Chondrocyte (in vitro differentiated cells): ENCODE measurements around the gene FSTL5. TPM values are rescaled to one million over a fixed set of nuclear protein-coding genes. Genes with fewer than 3 reads are reported as not detected.
"Not testable (repeated sequence)": the region's sequence is repeated elsewhere in the genome, so short reads cannot be mapped to it uniquely, and the experiment has no call there.

Source experiments
- DNase-seq: peaks from one replicate; pipeline ENCODE4 v3.0.0; 2021; ENCODE audit warnings: mixed read lengths, low spot score
- H3K27ac Mint-ChIP-seq: one replicate; pipeline ENCODE4 v1.8.0; 2021; ENCODE audit warnings: mild to moderate bottlenecking, moderate library complexity, mixed read lengths; ENCODE audit not compliant: unreplicated experiment
- H3K27me3 Mint-ChIP-seq: 2 replicates; pipeline ENCODE4 v1.8.0; 2021; ENCODE audit warnings: low read depth, mixed read lengths
- H3K36me3 Mint-ChIP-seq: 2 replicates; pipeline ENCODE4 v1.8.0; 2021; ENCODE audit warnings: low read depth, mixed read lengths
- H3K4me1 Mint-ChIP-seq: 2 replicates; pipeline ENCODE4 v1.8.0; 2021; ENCODE audit warnings: low read depth, mild to moderate bottlenecking, mixed read lengths
- H3K4me3 Mint-ChIP-seq: one replicate; pipeline ENCODE4 v1.8.0; 2021; ENCODE audit warnings: mild to moderate bottlenecking, moderate library complexity, mixed read lengths; ENCODE audit not compliant: unreplicated experiment
- H3K9me3 Mint-ChIP-seq: 2 replicates; pipeline ENCODE4 v1.8.0; 2021; ENCODE audit warnings: low read depth, mixed read lengths
- CTCF ChIP-seq: fragments of 200-600 bp; sonication (generic); IDR thresholded peaks from 2 replicates; pipeline ENCODE4 v1.5.0; 2021; ENCODE audit warnings: antibody characterized with exemption, mild to moderate bottlenecking, moderate library complexity
- long read RNA-seq: library from polyadenylated mRNA; stranded (forward); transcript quantifications from one replicate; pipeline ENCODE4 v2.0.0, GENCODE V29; 2021
- total RNA-seq: library from RNA; stranded (reverse); gene quantifications from 3 replicates; pipeline ENCODE4 v1.2.1, GENCODE V29; 2021

The FSTL5 gene
- total RNA-seq = not detected in 3 replicates
- long read RNA-seq, partial matches to known transcripts = 0 of 1 reads
- long read RNA-seq, other reads (novel, unspliced or antisense) = 1 of 1 reads

GRCh38 chr4:162163892-162164759, at the start of gene FSTL5:
Gene FSTL5 (minus strand): TSS chr4:162164000. CDS start chr4:162111396, 52,604 bp downstream.
- H3K9me3 Mint-ChIP-seq = no peaks in the 10 kb centered on the region
- peak within 1 kb of the TSS; percentile 67 for H3K4me3 Mint-ChIP-seq
- H3K4me1 Mint-ChIP-seq = peaks cover 17% of the 10 kb centered on the region
- TF ChIP-seq CTCF = no peak
- no peak for DNase-seq
- no peaks in the 10 kb centered on the region for H3K36me3 Mint-ChIP-seq
- peaks cover 24% of the 10 kb centered on the region for H3K27me3 Mint-ChIP-seq
- no peak within 1 kb of the TSS for H3K27ac Mint-ChIP-seq

GRCh38 chr4:162209706-162210105, 45.9 kb upstream of the FSTL5 start:
- Mint-ChIP-seq H3K4me1 (no peaks in the 10 kb centered on the region), H3K36me3 (no peaks in the 10 kb centered on the region), H3K4me3 (no peak overlapping the region), H3K9me3 (peaks cover 7% of the 10 kb centered on the region), H3K27ac (no peak overlapping the region), H3K27me3 (peaks cover 1% of the 10 kb centered on the region)
- DNase-seq = no peak
- TF ChIP-seq CTCF = no peak

GRCh38 chr4:162203478-162203877, 39.7 kb upstream of the FSTL5 start:
- H3K4me3 Mint-ChIP-seq, H3K27ac Mint-ChIP-seq, H3K4me1 Mint-ChIP-seq, H3K9me3 Mint-ChIP-seq, H3K27me3 Mint-ChIP-seq, H3K36me3 Mint-ChIP-seq: not testable (repeated sequence)
- DNase-seq = peak; percentile 54

DNA sequence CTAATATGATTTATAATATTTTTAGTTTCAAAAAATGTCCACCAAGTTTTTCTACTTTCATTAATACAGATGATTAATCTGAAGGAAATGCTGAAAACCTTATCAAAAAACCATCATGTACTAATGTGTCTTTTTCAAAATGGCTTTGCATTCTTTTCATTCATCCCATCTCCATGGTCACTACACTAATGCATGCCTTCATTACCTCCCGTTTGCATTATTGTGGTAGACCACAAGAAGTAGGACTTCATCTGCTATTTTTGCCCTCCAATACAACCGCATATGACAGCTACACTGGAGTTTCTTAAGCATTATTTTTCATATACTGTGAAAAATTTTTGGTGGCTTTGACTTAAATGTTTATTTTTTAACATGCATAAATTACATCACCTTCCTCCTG, 37.9 kb upstream of the FSTL5 start:
- peaks cover 5% of the 10 kb centered on the region for H3K9me3 Mint-ChIP-seq
- H3K4me3 Mint-ChIP-seq = no peak overlapping the region
- H3K27ac Mint-ChIP-seq = no peak overlapping the region
- no peaks in the 10 kb centered on the region for H3K27me3 Mint-ChIP-seq
- no peaks in the 10 kb centered on the region for H3K4me1 Mint-ChIP-seq
- DNase-seq = no peak
- no peak for TF ChIP-seq CTCF
- H3K36me3 Mint-ChIP-seq = no peaks in the 10 kb centered on the region

- Mint-ChIP-seq H3K4me3 (no peak overlapping the region), H3K27me3 (peaks cover 18% of the 10 kb centered on the region), H3K4me1 (peaks cover 2% of the 10 kb centered on the region), H3K27ac (no peak overlapping the region), H3K9me3 (no peaks in the 10 kb centered on the region), H3K36me3 (no peaks in the 10 kb centered on the region)
- no peak for DNase-seq
- no peak for TF ChIP-seq CTCF
These were observed 6.7 kb upstream of the FSTL5 start for GRCh38 chr4:162170509-162170908.
